ENCODE data around the gene MOB3A.

MOB3A gene

DNA sequence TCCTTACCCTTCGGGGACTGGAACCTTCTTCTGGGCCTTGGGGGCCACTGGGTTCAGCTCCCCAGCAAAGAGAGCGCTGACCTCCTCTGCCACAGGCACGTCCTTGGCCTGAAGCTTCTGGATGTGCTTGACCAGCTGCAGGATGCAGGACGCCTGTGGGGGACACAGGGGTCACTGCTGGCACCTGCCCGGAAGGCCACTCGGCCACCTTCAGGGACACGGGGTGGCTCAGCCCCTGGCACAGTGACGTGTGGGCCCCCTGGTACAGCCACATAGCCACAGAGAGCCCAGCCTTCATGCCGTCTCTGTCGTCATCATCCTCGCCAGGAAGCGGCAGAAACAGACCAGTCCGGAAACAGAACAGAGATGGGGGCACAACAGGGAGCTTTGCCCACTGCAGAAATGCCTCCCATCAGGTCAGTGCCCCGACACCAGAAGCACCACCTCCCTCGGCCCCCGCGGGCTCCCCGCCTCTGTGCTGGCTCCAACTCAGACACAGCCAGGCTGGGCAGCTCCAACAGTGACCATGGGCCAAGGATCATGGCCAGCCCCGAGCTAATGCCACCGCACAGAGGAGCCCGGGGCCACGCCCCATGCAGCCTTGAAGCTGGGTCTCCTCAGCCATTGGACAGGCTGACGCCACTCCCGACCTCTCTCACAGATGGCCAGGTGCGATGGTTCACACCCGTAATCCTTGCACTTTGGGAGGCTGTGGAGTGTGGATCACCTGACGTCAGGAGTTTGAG, 21.3 kb upstream of the MOB3A start:
- TF ChIP-seq, protein P1, sequence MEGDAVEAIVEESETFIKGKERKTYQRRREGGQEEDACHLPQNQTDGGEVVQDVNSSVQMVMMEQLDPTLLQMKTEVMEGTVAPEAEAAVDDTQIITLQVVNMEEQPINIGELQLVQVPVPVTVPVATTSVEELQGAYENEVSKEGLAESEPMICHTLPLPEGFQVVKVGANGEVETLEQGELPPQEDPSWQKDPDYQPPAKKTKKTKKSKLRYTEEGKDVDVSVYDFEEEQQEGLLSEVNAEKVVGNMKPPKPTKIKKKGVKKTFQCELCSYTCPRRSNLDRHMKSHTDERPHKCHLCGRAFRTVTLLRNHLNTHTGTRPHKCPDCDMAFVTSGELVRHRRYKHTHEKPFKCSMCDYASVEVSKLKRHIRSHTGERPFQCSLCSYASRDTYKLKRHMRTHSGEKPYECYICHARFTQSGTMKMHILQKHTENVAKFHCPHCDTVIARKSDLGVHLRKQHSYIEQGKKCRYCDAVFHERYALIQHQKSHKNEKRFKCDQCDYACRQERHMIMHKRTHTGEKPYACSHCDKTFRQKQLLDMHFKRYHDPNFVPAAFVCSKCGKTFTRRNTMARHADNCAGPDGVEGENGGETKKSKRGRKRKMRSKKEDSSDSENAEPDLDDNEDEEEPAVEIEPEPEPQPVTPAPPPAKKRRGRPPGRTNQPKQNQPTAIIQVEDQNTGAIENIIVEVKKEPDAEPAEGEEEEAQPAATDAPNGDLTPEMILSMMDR (IDR thresholded peaks at IDR 0.05; ENCODE audit: insufficient read depth, low read depth, low read length, missing control alignments) = no peak
- H3K4me3 ChIP-seq (ENCODE audit: low read depth, low read length) = no peak overlapping the region
- no peak for DNase-seq (ENCODE audit: low read depth)

DNA sequence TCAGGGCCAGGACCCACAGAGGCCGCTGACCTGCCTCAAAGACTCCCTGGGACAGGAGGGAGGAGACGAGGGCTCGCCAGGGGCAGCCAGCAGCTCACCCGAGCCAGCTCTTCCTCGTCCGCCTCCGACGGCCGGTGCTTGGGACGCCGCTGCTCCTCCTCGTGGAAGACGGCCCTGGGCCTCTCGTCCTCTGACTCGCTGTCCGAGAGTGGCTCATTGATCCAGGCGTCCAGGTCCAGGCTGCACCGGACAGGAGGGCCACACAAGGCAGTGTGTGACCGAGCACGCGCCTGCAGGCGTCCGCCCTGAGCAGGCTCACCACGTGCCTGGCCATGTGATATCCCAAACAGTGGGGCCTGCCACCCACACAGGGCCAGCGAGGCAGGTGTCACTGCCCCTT, 20.4 kb upstream of the MOB3A start:
- no peak overlapping the region for H3K4me3 ChIP-seq (ENCODE audit: low read depth, low read length)
- TF ChIP-seq, protein P1 (IDR thresholded peaks at IDR 0.05; ENCODE audit: insufficient read depth, low read depth, low read length, missing control alignments) = no peak
- DNase-seq (ENCODE audit: low read depth) = no peak

DNA sequence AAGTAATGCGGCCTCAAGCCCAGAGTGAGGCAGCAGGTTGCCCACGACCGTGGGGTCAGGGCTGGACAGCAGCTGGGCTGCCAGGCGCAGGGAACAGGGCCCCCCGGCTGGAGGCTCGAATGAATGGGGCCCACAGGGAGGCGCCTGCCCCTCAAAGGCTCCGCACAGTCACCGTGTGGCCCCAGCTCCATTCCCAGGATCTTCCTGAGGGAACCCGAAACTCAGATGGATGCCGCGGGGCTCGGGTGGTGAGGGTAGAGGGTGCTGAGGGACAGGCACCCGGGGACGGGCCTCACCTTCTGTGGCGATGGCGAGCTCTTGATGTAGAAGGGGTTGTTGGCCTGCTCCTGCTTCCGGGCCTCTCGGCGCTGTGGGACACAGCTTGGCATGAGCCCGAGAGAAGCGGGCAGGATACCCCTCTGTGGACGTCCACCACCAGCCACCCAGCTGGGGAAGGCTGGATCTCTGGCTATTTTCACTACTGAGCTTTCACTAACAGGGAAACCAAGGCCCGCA, 19.8 kb upstream of the MOB3A start:
- H3K4me3 ChIP-seq (ENCODE audit: low read depth, low read length) = no peak overlapping the region
- TF ChIP-seq, protein P1 (IDR thresholded peaks at IDR 0.05; ENCODE audit: insufficient read depth, low read depth, low read length, missing control alignments) = no peak
- no peak for DNase-seq (ENCODE audit: low read depth)

- no peak overlapping the region for H3K4me3 ChIP-seq (ENCODE audit: low read depth, low read length)
- DNase-seq (ENCODE audit: low read depth) = no peak
- TF ChIP-seq, protein P1 (IDR thresholded peaks at IDR 0.05; ENCODE audit: insufficient read depth, low read depth, low read length, missing control alignments) = no peak
Measured at GRCh38 chr19:2115324-2115723, 19.2 kb upstream of the MOB3A start.

DNA sequence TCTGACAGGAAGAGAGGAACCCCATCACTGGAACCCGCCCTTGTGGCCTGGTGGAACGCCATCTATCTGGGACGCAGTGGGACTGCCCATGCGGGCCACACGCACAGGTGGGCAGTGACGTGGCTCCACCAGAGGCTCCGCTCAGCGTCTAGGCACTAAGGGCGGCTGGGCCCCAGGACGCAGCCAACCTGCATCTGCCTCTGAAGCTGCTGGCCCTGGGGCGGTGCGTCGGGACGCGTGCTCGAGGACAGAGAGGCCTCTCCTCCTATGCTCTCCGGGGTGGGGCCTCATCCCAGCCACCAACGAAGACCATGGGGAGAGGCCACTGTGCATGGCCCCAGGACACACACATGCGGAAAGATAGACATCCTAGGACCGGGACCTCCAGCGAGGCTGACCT, 18.7 kb upstream of the MOB3A start:
- TF ChIP-seq, protein P1 (IDR thresholded peaks at IDR 0.05; ENCODE audit: insufficient read depth, low read depth, low read length, missing control alignments) = no peak
- no peak overlapping the region for H3K4me3 ChIP-seq (ENCODE audit: low read depth, low read length)
- DNase-seq (ENCODE audit: low read depth) = no peak

- no peak overlapping the region for H3K4me3 ChIP-seq (ENCODE audit: low read depth, low read length)
- TF ChIP-seq, protein P1 (IDR thresholded peaks at IDR 0.05; ENCODE audit: insufficient read depth, low read depth, low read length, missing control alignments) = no peak
- DNase-seq (ENCODE audit: low read depth) = no peak
Measured at GRCh38 chr19:2114218-2114617, 18.1 kb upstream of the MOB3A start.

All from GM12865 (cell line).